ENCODE measurements around the gene C9orf78. TPM values are rescaled to one million over a fixed set of nuclear protein-coding genes. Genes with fewer than 3 reads are reported as not detected.

The C9orf78 gene
- total RNA-seq, 1 donor from 2014 or later = 38.0 TPM

DNA sequence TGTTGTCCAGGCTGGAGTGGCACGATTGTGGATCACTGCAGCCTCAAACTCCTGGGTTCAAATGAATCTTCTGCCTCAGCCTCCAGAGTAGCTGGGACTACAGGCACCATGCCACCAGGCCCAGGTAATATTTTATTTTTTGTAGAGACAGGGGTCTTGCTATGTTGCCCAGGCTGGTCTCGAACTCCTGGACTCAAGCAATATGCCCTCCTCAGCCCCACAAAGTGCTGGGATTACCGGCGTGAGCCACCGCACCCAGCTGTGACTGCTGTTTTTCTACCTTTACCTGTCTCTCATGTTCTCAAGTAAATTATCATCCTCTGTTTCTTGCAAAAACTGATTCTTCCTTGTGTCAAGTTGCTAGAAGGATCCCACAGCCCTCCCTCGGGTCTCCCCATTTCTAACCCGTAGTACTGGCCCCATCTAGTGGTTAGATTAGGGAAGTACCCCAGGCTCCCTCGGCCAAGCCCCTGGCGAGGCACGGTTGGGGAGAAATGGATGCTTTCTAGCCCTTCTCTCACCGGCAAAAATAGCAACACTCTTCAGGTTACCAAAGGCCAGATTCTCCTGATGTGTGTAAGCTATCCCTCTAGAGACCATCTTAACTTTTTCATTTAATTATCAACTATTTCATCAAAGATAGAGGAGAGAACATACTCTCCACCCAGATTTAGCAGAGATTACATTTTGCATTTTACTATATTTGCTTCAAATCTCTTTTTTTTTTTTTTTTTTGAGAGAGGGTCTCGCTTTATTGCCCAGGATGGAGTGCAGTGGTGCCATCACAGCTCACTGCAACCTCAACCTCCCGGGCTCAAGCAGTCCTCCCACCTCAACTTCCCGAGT, 51.3 kb downstream of the C9orf78 start:
- H3K4me2 ChIP-seq (ENCODE audit: low read length) = no peak overlapping the region
- no peak overlapping the region for H3K27ac ChIP-seq (ENCODE audit: low read depth, low read length)
- Mint-ChIP-seq H3K36me3 (ENCODE audit: low read depth, unreplicated experiment) (peaks cover 2% of the 10 kb centered on the region), H3K27me3 (ENCODE audit: low read depth, unreplicated experiment) (peaks cover 36% of the 10 kb centered on the region), H3K4me3 (ENCODE audit: unreplicated experiment) (no peak overlapping the region), H3K9me3 (ENCODE audit: unreplicated experiment) (no peaks in the 10 kb centered on the region), H3K27ac (ENCODE audit: unreplicated experiment) (peak overlapping the region; percentile 11), H3K4me1 (ENCODE audit: low read depth, unreplicated experiment) (no peaks in the 10 kb centered on the region)
- H3K9me3 ChIP-seq (ENCODE audit: insufficient read depth, low read depth, low read length) = no peaks in the 10 kb centered on the region
- H3K36me3 ChIP-seq (ENCODE audit: insufficient read depth, low read length) = no peaks in the 10 kb centered on the region
- no peaks in the 10 kb centered on the region for H4K20me1 ChIP-seq (ENCODE audit: insufficient read depth, low read length)
- H3K4me1 ChIP-seq (ENCODE audit: insufficient read depth, low read length) = no peaks in the 10 kb centered on the region
- DNase-seq (ENCODE audit: low read depth) (peak; percentile 25), FAIRE-seq (peak; percentile 73)
- H3K79me2 ChIP-seq (ENCODE audit: insufficient read depth, low read length) = no peaks in the 10 kb centered on the region
- H3K9ac ChIP-seq (ENCODE audit: low read length) = no peak overlapping the region
- no peak overlapping the region for H3K4me3 ChIP-seq (ENCODE audit: insufficient read depth, low read depth, low read length)
- no peak overlapping the region for H2AFZ ChIP-seq (ENCODE audit: low read depth, low read length)
- TF ChIP-seq CTCF (IDR thresholded peaks at IDR 0.05; ENCODE audit: insufficient read depth, low read depth, low read length) = peak; percentile 86
- no peak for TF ChIP-seq EZH2 (IDR thresholded peaks at IDR 0.05; ENCODE audit: insufficient read depth, low read length)
- peaks cover 30% of the 10 kb centered on the region for H3K27me3 ChIP-seq (ENCODE audit: insufficient read depth, low read length)

- H3K27ac ChIP-seq (ENCODE audit: low read depth, low read length) = no peak overlapping the region
Measured at GRCh38 chr9:129781981-129782380, 53.1 kb downstream of the C9orf78 start.

More at GRCh38 chr9:129781981-129782380, 53.1 kb downstream of the C9orf78 start:
- Mint-ChIP-seq H3K4me1 (ENCODE audit: low read depth, unreplicated experiment) (peaks cover 6% of the 10 kb centered on the region), H3K27ac (ENCODE audit: unreplicated experiment) (no peak overlapping the region), H3K4me3 (ENCODE audit: unreplicated experiment) (no peak overlapping the region), H3K9me3 (ENCODE audit: unreplicated experiment) (no peaks in the 10 kb centered on the region), H3K36me3 (ENCODE audit: low read depth, unreplicated experiment) (peaks cover 2% of the 10 kb centered on the region), H3K27me3 (ENCODE audit: low read depth, unreplicated experiment) (peaks cover 27% of the 10 kb centered on the region)
- H3K9ac ChIP-seq (ENCODE audit: low read length) = no peak overlapping the region
- H4K20me1 ChIP-seq (ENCODE audit: insufficient read depth, low read length) = no peaks in the 10 kb centered on the region
- TF ChIP-seq CTCF (IDR thresholded peaks at IDR 0.05; ENCODE audit: insufficient read depth, low read depth, low read length) (no peak), EZH2 (IDR thresholded peaks at IDR 0.05; ENCODE audit: insufficient read depth, low read length) (no peak)
- H3K9me3 ChIP-seq (ENCODE audit: insufficient read depth, low read depth, low read length) = no peaks in the 10 kb centered on the region
- H3K36me3 ChIP-seq (ENCODE audit: insufficient read depth, low read length) = no peaks in the 10 kb centered on the region
- no peak for DNase-seq (ENCODE audit: low read depth)
- H3K4me1 ChIP-seq (ENCODE audit: insufficient read depth, low read length) = peaks cover 9% of the 10 kb centered on the region
- no peak overlapping the region for H2AFZ ChIP-seq (ENCODE audit: low read depth, low read length)
- no peak overlapping the region for H3K4me2 ChIP-seq (ENCODE audit: low read length)
- no peak overlapping the region for H3K4me3 ChIP-seq (ENCODE audit: insufficient read depth, low read depth, low read length)
- H3K27me3 ChIP-seq (ENCODE audit: insufficient read depth, low read length) = peaks cover 19% of the 10 kb centered on the region
- no peak for FAIRE-seq
- no peaks in the 10 kb centered on the region for H3K79me2 ChIP-seq (ENCODE audit: insufficient read depth, low read length)
